DMS53 (cell line): Measurements from ENCODE around the gene FAM83E.
A peak's percentile ranks its signal among the peaks of the same experiment; 100 is the strongest.

Experiments used
- DNase-seq: peaks from one replicate; lab custom pipeline; 2025; lab: John Stamatoyannopoulos, UW

The FAM83E gene

DNA sequence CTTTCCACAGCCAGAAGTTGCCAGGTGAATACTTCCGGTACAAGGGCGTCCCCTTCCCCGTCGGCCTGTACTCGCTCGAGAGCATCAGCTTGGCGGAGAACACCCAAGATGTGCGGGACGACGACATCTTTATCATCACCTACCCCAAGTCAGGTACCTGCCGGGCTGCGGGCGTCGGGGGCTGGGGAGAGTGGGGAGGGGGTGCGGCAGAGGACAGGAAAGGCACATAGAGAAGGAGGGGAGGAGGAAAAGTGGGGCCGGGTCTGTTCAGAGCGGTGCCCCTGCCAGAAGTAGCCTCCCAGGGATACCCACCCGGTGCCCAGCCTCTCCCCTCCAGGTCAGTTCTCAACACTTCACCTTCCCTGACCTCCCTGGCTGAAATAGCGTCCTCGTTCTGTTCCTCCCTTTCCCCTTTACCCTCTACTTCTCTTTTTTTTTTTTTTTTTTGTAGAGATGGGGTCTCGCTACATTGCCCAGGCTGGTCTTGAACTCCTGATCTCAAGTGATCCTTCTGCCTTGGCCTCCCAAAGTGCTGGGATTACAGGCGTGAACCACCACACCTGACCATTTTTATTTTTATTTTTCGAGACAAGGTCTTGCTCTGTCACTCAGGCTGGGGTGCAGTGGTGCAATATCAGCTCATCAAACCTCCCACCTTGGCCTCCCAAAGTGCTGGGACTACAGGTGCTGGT is 38.8 kb downstream of the FAM83E start:
- no peak for DNase-seq

DNA sequence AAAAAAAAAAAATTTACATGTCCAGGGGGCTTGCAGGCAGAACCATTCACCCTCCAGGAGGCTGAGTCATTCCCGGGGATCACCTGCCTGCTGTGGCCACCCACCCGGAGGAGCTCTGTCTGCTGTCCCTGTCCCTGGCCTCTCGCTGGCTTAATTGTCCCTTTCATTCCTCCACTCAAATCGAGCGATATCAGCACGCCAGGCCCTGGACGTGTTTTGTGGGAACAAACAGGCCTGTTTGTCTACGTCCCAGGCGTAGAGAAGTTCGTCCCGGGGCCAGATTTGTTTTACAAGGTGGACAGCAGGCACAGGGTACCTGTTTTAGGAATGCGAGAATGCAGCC is 41.7 kb downstream of the FAM83E start:
- peak; percentile 38 for DNase-seq

DNA sequence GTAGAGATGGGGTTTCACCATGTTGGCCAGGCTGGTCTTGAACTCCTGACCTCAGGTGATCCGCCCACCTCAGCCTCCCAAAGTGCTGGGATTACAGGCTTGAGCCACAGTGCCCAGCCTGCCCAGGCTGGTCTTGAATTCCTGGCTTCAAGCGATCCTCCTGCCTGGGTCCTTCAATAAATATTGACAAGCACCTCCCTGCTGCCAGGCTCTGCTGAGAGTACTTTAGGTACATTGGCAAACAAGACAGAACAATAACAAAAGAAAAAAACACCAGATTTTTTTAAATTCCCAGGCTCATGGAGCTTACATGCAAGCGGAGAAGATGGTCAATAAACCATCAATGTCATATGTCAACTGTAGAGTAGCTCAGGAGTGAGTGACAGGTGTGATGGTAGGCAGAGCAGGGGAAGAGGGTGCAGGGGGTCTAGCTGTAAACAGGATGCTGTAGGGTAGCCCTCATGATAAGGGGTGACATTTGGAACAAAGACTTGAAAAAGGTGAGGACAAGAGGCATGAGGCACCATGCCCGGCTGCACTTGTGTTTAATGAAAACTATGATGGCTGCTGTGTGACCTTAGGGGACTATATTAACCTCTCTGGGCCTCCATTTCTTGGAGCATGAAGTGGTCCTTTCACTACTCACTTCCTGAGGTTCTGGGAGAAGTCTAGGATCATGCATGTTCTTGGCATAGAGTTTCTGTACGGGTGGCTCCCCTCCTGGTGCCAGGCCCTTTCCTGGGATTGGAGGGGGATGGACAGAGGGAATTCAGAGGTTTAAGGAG is 43.3 kb downstream of the FAM83E start:
- DNase-seq: peak; percentile 97

DNA sequence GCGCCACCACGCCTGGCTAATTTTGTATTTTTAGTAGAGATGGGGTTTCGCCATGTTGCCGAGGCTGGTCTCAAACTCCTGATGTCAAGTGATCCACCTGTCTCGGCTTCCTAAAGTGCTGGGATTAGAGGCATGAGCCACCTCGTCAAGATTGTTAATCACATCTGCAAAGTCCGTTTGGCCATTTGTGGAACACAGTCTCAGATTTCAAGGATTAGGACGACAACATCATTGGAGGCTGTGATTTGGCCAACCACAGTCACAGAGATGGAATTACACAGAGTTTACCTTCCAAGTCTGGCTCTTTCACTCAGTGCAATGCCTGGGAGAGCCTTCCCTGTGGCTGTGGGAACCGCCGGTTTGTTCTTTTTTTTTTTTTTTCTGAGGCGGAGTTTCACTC is 45.1 kb downstream of the FAM83E start:
- peak; percentile 25 for DNase-seq

DNA sequence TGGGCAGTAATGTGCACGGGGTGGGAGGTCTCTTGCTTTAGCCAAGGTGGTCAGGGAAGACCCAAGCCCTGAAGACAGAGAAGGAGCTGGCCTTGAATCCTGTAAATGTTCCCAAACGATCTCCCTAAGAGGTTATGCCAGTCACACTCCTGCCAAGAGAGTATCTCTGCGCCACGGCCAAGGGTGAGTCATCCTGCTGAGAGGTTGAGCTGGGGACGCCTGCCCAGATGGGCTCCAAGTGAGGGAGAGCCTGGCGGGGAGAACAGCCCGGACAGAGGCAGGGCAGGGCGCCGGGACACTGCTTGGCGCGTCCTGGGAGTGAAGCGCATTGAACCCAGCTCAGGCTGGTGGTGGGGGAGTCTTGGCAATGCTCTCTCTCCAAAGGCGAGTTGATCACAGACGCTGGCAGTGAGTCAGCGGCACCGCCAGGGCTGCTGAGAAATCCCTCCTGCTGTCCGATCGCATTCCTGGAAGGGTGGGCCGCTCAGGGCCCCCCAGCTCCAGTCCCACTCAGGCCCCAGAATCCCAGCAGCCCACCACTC is 46.5 kb downstream of the FAM83E start:
- peak; percentile 96 for DNase-seq

DNA sequence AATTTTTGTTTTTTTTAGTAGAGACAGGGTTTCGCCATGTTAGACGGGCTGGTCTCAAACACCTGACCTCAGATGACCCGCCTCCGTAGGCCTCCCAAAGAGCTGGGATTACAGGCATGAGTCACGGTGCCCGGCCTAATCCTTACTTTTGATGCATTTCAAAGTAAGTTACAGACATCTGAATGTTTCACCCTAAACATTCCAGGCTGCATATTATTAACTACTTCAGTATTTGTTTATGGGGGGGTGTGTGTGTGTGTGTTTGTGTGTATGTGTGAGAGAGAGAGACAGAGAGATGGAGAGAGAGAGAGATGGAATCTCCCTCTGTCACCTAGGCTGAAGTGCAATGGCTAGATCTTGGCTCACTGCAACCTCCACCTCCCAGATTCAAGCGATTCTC is 49.8 kb downstream of the FAM83E start:
- no peak for DNase-seq
